COLO668 (cell line): Measurements from ENCODE around the gene BTRC.
A peak's percentile ranks its signal among the peaks of the same experiment; 100 is the strongest.

Experiments
- DNase-seq: peaks from one replicate; lab custom pipeline; 2025; ENCODE audit not compliant: unreplicated experiment; lab: John Stamatoyannopoulos, UW

The BTRC gene

DNA sequence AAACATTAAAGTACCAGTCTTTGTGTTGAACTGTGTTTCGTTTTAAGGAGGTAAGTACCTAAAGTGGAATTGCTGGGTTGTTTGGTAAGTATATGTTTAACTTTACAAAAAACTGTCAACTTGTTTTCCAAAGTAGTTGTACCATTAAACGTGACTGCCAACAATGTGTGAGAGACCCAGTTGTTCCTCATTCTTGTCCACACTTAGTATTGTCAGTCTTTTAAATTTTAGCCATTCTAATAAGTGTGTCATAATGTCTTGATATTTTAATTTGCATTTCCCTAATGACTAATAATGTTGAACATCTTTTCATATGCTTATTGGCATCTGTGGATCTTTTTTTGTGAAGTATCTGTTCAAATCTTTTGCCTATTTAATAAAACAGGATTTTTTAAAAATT lies 159.8 kb downstream of the BTRC start:
- DNase-seq: no peak

- DNase-seq: no peak
Observed at GRCh38 chr10:101525848-101526247, 171.9 kb downstream of the BTRC start.

DNA sequence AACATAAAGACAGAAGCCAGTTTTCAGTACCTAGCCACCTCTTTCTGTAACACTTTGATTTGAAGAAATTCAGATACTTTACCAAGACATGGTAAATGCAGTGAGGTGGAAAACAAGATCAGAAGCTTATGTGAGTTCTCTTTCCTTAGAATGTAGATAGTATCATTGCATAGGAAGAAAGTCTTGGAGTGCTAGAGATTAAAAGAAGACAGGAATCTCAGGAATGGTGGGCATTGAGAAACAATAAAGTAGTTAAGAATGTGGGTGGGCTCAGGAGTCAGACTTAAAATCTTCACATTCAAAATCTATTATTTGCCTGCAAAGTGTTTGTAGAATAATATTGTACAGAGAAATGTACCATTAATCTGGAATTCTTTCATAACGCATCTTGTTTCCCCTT lies 175.2 kb downstream of the BTRC start:
- DNase-seq: no peak

DNA sequence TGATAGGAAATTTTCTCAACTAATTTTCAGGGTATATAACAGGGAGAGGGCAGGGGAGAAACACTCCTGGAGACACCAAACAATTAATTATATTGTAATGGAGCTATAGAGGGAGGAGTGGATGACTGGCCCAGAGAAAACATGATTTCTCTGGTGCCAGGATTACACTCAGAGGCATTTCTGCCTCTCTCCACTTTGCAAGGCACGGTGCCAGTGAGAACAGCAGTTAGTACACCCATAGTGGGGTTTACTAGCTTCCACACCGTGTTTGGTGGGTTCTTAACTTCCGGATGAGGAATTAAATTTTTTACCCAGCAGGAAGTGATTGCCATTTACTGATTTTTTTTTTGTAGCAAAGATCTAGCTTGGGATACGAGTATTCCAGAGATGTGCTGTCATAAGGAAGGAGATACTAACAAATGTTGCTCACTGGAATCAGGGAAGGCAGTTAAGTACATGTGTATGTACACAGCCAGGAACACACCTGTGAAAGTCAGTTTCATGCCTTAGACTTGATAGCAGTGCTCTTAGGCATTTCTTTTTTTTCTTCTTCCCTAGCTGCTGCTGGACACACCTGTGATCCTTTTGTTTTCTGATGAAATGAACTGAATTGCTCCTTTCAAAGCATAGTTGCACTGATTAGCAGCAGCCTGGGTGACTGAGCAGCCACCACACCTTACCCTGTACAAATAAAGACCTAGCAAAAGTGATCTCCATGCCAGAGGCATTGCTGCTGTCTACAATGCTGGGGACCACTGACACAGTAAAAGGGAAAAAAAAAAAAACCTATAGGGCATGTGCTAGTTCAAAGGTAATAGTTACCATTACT lies 176.0 kb downstream of the BTRC start:
- DNase-seq: no peak

DNA sequence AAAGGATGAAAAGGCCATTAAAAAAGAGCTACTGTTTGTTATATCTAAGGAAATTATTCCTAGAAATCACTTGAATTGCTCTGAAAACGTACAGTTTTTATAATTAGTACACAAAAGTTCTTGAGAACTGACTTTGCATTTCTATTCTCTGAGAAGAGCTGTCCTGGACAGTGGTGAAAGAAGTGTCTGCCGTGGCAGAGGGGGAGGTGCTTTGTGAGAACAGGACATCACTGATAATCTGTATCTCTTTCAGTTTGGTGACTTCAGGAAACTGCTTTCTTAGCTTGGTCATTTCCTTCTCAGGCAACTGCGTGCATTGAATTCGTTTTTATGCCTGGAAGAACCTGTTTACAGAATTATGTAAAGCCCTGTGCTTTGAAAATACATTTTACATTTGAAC lies 182.0 kb downstream of the BTRC start:
- no peak for DNase-seq

GRCh38 chr10:101536800-101537199 lies 182.8 kb downstream of the BTRC start:
- no peak for DNase-seq

DNA sequence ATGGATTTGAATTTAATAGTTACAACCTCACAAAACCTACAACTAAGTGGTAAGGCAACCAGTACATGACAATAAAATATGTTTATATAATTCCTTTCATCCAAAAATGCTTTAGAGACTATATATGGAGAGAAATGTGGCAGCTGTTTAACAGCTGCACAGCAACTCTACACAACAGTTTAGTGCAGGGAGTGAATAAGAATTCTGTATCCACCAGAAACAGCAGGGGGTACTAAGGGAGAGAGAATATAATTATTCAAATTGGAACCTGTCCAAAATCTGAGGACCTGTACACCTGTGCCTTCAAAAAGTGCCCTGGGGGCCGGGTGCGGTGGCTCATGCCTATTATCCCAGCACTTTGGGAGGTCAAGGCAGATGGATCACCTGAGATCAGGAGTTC lies 184.5 kb downstream of the BTRC start:
- DNase-seq: peak; percentile 53

DNA sequence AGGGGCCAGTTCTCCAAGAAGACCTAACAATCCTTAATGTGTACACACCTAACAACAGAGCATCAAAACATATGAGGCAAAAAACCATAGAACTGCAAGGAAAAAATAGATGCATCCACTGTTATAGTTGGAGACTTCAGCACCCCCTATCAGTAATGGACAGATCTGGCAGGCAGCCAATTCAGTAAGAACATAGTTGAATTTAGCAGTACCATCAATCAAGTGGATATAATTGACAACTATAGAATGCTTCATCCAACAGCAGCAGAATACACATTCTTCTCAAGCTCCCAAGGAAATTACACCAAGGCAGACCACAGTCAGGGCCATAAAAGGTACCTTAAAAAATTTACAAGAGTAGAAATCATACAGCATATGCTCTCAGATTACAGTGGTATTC lies 191.9 kb downstream of the BTRC start:
- DNase-seq: peak; percentile 7

- DNase-seq: no peak
Observed at GRCh38 chr10:101550965-101551364, 197.0 kb downstream of the BTRC start.

GRCh38 chr10:101552442-101552841 lies 198.5 kb downstream of the BTRC start:
- no peak for DNase-seq

GRCh38 chr10:101557541-101557940 lies 203.6 kb downstream of the BTRC start:
- no peak for DNase-seq

- DNase-seq: no peak
Observed at GRCh38 chr10:101558204-101558603, 204.2 kb downstream of the BTRC start.

DNA sequence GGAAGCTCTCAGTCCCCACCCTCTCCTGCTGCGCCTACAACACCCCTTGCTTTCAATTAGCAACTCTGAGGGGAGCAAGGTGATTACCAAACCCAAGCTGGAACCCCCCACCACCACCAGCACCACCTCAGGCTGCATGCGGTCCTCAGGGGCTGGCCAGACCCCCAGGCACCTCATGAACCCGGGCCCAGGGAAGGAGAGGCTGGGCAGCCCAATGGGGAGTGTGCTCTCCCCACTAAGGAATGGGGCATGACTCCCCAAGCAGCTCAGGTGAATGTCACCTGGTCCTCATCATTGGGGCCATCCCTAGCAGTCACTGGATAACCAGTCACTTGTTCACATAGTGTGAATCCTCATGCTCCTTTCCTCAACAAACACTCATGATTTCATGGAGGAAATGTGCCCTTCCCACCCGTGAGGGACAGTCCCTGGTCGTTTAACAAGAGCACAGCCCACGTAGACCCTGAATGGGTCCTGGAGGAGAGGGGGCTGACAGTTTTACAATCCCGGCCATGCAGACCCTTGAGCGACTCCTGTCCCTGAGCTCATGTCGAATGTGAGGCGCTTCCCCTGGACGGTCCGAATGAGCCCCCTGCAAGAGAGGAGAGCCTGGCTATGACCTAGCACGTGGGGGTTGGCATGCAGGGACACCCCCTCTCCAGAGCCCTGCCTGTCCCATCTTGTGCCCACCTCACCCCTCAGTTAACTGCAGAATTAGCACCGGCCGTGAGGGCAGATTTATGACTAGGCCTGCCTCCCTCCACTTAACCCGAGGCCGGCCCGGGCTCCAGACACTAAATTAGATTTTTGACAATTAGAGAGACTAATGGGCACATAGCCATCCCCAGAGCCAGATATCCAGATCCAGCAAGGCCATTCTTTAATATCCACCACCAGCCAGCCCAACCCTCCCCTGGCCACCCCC lies 205.0 kb downstream of the BTRC start:
- no peak for DNase-seq

DNA sequence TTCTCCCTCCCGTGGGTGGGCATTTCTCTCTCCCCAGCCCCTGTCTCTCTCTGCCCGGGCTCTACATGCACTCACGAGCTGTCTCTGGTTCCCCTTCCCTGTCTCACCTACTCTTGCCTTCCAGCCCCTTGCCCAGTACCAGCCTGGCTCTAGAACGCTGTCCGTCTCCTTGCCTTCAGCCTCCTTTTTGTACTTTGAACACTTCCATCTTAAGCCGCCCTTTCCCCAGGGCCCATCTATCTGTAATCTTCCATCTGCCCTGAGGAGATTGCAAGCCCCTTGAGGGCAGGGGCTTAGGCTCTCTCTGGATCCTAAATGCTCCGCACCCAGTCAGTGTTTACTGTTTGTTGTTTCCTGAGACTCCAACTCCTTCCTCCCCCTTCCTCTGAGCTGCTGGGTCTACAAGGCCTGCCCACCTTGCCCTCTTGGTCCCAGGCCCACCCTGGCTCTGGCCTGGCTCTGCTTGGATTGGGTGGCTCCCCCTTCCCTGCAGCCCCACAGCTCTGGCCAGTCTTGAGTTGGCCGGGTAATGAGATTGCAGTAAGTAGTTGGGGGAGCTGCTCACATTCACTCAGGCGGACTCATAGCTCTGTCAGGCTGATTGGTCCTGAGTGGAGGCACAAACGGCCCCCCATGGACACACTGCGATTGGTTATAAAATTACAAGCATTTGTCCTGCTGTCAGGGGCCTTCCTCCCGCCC lies 205.8 kb downstream of the BTRC start:
- no peak for DNase-seq

DNA sequence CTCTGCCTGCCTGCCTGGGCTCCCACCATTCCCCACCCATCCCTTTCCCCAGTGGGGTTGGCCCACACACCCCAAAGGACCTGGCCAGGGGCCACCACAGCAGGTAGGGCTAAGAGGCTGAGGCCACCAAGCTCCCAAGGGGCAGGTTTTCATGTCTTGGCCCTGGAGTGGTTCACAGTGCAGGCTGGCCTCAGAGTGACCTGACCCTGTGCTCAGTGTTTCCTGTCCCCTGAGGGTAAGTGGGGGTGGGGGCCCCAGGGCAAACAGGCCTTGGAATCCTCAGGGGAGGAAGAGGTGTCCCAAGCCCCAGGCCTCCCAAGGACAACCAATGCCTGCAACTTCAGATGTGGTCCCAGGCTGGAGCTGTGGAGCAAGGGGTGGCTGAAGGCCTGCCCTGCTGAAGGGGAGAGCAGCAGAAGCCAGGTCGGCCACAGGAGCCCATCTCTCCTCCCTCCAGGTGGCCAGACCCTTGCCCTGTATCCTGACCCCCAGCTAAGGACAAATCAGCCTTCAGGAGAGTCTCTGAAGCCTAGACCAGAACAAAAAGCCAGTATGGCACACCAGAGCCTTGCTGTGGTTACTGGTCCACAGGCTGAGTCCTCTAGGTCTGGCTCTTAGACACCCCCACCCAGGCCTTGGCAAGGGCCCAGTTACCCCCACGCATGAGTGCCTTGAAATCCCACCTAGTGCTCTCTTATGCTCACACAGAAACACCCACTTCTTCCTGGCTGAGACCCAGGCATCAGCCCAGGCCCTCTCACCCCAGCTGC lies 206.5 kb downstream of the BTRC start:
- DNase-seq: no peak

GRCh38 chr10:101561068-101561915 lies 207.3 kb downstream of the BTRC start:
- DNase-seq: no peak

GRCh38 chr10:101562231-101562630 lies 208.3 kb downstream of the BTRC start:
- DNase-seq: no peak

DNA sequence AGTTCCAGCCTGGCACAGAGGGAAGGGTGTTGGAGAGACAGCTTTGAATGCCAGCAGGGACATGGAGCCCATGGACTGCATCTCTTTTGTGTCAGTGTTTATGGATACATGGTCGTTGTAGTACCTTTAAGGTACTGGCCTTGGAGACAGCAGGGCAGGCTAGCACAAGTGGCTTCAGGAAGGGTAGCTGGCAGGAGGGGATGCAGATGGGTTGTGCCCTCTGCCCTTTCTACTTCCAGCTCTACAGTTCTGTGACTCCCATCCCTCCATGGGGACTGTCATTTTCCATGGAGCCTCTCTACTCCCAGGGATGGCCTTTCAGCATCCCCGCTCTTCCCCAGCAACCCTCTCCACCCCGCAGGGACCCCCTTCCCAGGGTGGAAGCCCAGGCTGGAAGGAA lies 209.0 kb downstream of the BTRC start:
- DNase-seq: no peak

- DNase-seq: no peak
Observed at GRCh38 chr10:101563497-101564040, 209.6 kb downstream of the BTRC start.
